ENCODE results near the gene MAGED2. TPM values are rescaled to one million over a fixed set of nuclear protein-coding genes. Genes with fewer than 3 reads are reported as not detected.

Gene MAGED2
- total RNA-seq, 4 donors from 2014 or later, result 59.6 to 85.2 (median 72.8) TPM

DNA sequence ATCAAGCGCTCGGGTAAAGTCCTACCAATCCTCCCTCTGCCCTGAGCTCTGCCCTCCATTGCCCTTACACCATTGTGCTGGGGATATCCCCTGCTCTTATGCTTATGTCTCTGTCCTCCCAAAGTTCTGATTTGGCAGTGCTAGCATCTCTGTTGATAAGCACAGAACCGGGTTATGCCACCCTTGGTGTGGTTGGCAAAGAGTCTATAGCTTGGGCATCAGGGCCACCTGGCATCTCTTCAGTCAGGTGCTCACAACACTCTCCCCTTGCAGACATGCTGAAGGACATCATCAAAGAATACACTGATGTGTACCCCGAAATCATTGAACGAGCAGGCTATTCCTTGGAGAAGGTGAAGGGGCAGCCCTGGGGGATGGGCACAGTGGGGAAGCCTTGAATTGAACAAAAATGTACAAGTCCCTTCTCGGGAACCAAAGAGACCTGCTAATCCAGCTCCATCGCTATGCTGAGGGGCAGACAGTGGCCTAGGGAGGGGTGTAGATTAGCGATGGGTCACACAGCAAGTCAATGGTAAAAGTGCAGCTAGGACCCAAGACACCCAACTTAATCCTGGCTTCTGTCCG is 3.8 kb downstream of the MAGED2 start:
- no peak for DNase-seq (ENCODE audit: low spot score in 2 of 2)
- H3K4me3 ChIP-seq (ENCODE audit: low read depth, poor library complexity, severe bottlenecking), result no peak overlapping the region
- TF ChIP-seq POLR2A (IDR thresholded peaks at IDR 0.05), result no peak
- TF ChIP-seq, protein P1, sequence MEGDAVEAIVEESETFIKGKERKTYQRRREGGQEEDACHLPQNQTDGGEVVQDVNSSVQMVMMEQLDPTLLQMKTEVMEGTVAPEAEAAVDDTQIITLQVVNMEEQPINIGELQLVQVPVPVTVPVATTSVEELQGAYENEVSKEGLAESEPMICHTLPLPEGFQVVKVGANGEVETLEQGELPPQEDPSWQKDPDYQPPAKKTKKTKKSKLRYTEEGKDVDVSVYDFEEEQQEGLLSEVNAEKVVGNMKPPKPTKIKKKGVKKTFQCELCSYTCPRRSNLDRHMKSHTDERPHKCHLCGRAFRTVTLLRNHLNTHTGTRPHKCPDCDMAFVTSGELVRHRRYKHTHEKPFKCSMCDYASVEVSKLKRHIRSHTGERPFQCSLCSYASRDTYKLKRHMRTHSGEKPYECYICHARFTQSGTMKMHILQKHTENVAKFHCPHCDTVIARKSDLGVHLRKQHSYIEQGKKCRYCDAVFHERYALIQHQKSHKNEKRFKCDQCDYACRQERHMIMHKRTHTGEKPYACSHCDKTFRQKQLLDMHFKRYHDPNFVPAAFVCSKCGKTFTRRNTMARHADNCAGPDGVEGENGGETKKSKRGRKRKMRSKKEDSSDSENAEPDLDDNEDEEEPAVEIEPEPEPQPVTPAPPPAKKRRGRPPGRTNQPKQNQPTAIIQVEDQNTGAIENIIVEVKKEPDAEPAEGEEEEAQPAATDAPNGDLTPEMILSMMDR (IDR thresholded peaks at IDR 0.05), result no peak
- WGBS, 2 donors, result 78 to 90% methylated on average over 9 of the region's 9 CpGs
- intact Hi-C loops (cut with DNase I; ENCODE audit: low total_unique reads), result no loop called here

GRCh38 chrX:54812306-54812705 is 4.8 kb downstream of the MAGED2 start:
- DNase-seq (ENCODE audit: low spot score in 2 of 2), result no peak
- WGBS, 2 donors, result 78 to 94% methylated on average over 2 to 3 of the region's 3 CpGs
- no peak overlapping the region for H3K4me3 ChIP-seq (ENCODE audit: low read depth, poor library complexity, severe bottlenecking)
- TF ChIP-seq POLR2A (IDR thresholded peaks at IDR 0.05), result no peak
- TF ChIP-seq, protein P1 (IDR thresholded peaks at IDR 0.05), result no peak
- intact Hi-C loops (cut with DNase I; ENCODE audit: low total_unique reads), result no loop called here

- TF ChIP-seq, protein P1 (IDR thresholded peaks at IDR 0.05), result no peak
- TF ChIP-seq POLR2A (IDR thresholded peaks at IDR 0.05), result no peak
- intact Hi-C loops (cut with DNase I; ENCODE audit: low total_unique reads), result no loop called here
- WGBS, 2 donors, result 70 to 81% methylated on average over 7 of the region's 7 CpGs
- no peak for DNase-seq (ENCODE audit: low spot score in 2 of 2)
- H3K4me3 ChIP-seq (ENCODE audit: low read depth, poor library complexity, severe bottlenecking), result no peak overlapping the region
These were observed 9.8 kb downstream of the MAGED2 start for GRCh38 chrX:54817220-54817820.

GRCh38 chrX:54818221-54818620 is 10.7 kb downstream of the MAGED2 start:
- DNase-seq (ENCODE audit: low spot score in 2 of 2), result no peak
- no peak overlapping the region for H3K4me3 ChIP-seq (ENCODE audit: low read depth, poor library complexity, severe bottlenecking)
- intact Hi-C loops (cut with DNase I; ENCODE audit: low total_unique reads), result no loop called here
- WGBS, 2 donors, result 55 to 62% methylated on average over 5 of the region's 5 CpGs
- TF ChIP-seq, protein P1 (IDR thresholded peaks at IDR 0.05), result no peak
- TF ChIP-seq POLR2A (IDR thresholded peaks at IDR 0.05), result no peak

DNA sequence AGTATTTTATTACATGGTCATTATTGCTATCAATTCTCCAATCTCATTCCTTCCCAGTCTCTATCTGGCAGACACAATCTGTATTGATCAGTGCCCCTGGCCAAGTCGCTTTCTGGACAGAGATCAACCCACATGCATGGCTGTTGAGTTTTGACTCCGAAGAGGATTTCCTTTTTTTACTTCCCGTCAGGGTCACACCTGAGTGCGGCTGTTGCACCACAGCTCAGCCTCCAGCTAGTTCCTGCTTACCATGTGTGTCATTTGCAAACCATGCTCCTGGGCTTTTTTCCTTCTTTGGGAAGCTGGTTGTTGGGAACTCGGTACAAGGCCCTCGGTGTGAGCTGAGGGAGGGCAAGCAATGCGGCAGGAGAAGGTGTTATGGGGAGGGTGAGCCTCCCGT is 11.7 kb downstream of the MAGED2 start:
- DNase-seq (ENCODE audit: low spot score in 2 of 2), result no peak
- WGBS, 2 donors, result 54 to 60% methylated on average over 7 to 8 of the region's 8 CpGs
- no peak overlapping the region for H3K4me3 ChIP-seq (ENCODE audit: low read depth, poor library complexity, severe bottlenecking)
- TF ChIP-seq, protein P1 (IDR thresholded peaks at IDR 0.05), result no peak
- no peak for TF ChIP-seq POLR2A (IDR thresholded peaks at IDR 0.05)
- intact Hi-C loops (cut with DNase I; ENCODE audit: low total_unique reads), result no loop called here

GRCh38 chrX:54820737-54821136 is 13.2 kb downstream of the MAGED2 start:
- WGBS, 2 donors, result 77 to 93% methylated on average over 3 to 6 of the region's 7 CpGs
- DNase-seq (ENCODE audit: low spot score in 2 of 2), result no peak

More at GRCh38 chrX:54820737-54821136, 13.2 kb downstream of the MAGED2 start:
- TF ChIP-seq POLR2A (IDR thresholded peaks at IDR 0.05), result no peak
- TF ChIP-seq, protein P1 (IDR thresholded peaks at IDR 0.05), result no peak
- intact Hi-C loops (cut with DNase I; ENCODE audit: low total_unique reads), result no loop called here
- no peak overlapping the region for H3K4me3 ChIP-seq (ENCODE audit: low read depth, poor library complexity, severe bottlenecking)

All from lower leg skin (tissue), 4 donors.